Activated CD8-positive, alpha-beta T cell treated with anti-CD3 and anti-CD28 coated beads, Interleukin-2, amount 10 ng/mL, durations not matched to agents 7 days and 5 days (primary cell): Measurements from ENCODE around the gene FRG2C. TPM values are rescaled to one million over a fixed set of nuclear protein-coding genes. Genes with fewer than 3 reads are reported as not detected.
"Not testable (repeated sequence)": the region's sequence is repeated elsewhere in the genome, so short reads cannot be mapped to it uniquely, and the experiment has no call there.

Source experiments
- ATAC-seq: fragments of 150-1000 bp; cut with Tn5 transposase; one replicate; pipeline ENCODE4 v1.10.0; 2021; ENCODE audit warnings: moderate library complexity
- CTCF ChIA-PET: fragments of 350-600 bp; sonication (Branson Sonifier 250); formaldehyde crosslinking; loops from one replicate; lab custom pipeline; 2021; ENCODE audit warnings: antibody characterized with exemption; lab: Charles Lee
- POLR2A ChIA-PET: fragments of 350-600 bp; sonication (Branson Sonifier 250); formaldehyde crosslinking; loops from one replicate; lab custom pipeline; 2021; ENCODE audit warnings: antibody characterized with exemption; lab: Charles Lee
- DNase-seq: peaks from one replicate; pipeline ENCODE4 v3.0.0-alpha.2; 2020
- H3K27ac Mint-ChIP-seq: one replicate; pipeline ENCODE4 v1.8.0; 2021; ENCODE audit warnings: mild to moderate bottlenecking, mixed read lengths
- H3K27me3 Mint-ChIP-seq: one replicate; pipeline ENCODE4 v1.8.0; 2021; ENCODE audit warnings: low read depth, mixed read lengths
- H3K36me3 Mint-ChIP-seq: one replicate; pipeline ENCODE4 v1.8.0; 2021; ENCODE audit warnings: low read depth, mixed read lengths
- H3K4me1 Mint-ChIP-seq: one replicate; pipeline ENCODE4 v1.8.0; 2021; ENCODE audit warnings: low read depth, mixed read lengths
- H3K4me3 Mint-ChIP-seq: one replicate; pipeline ENCODE4 v1.8.0; 2021; ENCODE audit warnings: mild to moderate bottlenecking, mixed read lengths
- H3K9me3 Mint-ChIP-seq: one replicate; pipeline ENCODE4 v1.8.0; 2022; ENCODE audit warnings: mixed read lengths; ENCODE audit not compliant: insufficient read depth
- microRNA-seq: library from miRNA; unstranded; fragments of <30 nt; microRNA quantifications from one replicate; pipeline ENCODE4 v1.2.0, GENCODE V29; 2022
- total RNA-seq, 2 experiments: library from RNA; stranded (reverse); gene quantifications; one replicate each; pipeline ENCODE4 v1.2.3, GENCODE V29; 2021

FRG2C gene
- total RNA-seq, 2 experiments from 2014 or later: not detected

DNA sequence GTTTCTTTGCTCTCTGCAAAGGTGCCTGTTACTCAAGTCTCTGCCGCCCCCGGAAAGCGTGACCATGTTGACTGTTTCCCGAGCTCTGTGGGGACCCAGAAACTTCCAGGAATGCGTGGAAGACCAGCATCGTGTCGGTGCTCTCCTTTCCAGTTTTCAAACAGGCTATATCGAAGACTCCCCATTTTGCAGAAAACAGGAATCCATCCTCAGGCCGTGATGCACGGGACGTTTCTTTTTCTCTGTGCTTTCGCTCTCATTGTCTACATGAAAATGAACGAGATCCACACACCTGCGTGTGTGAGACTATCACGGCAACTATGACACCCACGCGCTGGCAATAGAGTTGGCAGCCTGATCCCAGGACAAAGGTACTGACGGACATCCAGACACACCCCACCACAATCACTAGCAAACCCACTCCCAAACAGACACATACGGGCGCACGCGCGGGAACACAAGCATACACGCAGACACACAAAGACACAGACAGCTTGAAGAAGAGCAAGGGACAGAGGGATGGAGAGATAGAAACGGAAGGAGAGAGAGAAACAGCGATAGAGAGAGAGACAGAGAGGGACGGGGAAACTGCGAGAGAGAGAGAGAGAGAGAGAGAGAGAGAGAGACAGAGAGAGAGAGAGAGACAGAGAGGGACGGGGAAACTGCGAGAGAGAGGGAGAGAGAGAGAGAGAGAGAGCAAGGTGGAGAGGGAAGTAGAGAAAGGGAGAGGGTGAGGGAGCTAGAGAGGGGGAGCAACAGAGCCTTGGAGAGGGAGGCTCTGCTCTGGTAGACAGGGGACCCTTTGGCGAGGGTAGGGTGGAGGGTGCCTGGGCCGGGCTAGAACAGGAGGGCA, 7.4 kb downstream of the FRG2C start:
- peak overlapping the region; percentile 27 for H3K27ac Mint-ChIP-seq
- ATAC-seq, DNase-seq, POLR2A ChIA-PET, CTCF ChIA-PET, H3K4me1 Mint-ChIP-seq: not testable (repeated sequence)
- H3K36me3 Mint-ChIP-seq: peaks cover 20% of the 10 kb centered on the region
- peaks cover 38% of the 10 kb centered on the region for H3K9me3 Mint-ChIP-seq
- peaks cover 35% of the 10 kb centered on the region for H3K27me3 Mint-ChIP-seq
- peak overlapping the region; percentile 9 for H3K4me3 Mint-ChIP-seq

DNA sequence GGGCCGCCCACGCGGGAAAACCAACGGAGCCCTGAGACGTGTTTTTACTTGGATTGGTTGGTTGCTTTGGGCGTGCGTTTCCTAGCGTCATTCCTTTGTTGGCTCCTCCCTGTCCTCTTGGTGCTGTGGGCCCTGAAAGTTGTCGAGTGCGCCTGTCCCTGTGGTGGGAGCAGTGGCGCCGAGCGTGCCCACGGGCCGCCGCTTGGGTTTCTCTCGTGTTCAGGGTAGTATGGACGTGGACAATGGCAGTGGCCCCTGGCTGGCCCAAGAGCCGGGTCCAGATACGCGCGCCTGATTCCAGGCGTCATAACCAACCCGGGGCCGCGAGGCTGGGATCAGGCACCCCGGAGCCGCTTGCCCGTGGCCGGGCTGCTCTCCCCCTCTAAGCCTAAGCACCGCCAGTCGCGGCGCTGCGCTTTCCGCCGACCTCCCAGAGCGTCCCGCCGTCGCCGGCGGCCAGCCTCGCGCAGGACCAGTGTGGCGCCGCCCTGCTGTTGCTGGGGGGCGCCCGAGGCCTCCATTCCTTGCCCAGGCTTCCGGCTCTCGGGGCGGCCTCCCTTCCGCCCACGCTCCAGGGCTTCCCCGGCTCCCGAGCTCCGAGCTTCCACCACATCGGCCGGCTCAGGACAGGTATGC, 8.1 kb downstream of the FRG2C start:
- POLR2A ChIA-PET, H3K4me1 Mint-ChIP-seq, H3K4me3 Mint-ChIP-seq, H3K27ac Mint-ChIP-seq, CTCF ChIA-PET, DNase-seq, ATAC-seq: not testable (repeated sequence)
- Mint-ChIP-seq H3K36me3 (peaks cover 20% of the 10 kb centered on the region), H3K27me3 (peaks cover 35% of the 10 kb centered on the region), H3K9me3 (peaks cover 36% of the 10 kb centered on the region)

DNA sequence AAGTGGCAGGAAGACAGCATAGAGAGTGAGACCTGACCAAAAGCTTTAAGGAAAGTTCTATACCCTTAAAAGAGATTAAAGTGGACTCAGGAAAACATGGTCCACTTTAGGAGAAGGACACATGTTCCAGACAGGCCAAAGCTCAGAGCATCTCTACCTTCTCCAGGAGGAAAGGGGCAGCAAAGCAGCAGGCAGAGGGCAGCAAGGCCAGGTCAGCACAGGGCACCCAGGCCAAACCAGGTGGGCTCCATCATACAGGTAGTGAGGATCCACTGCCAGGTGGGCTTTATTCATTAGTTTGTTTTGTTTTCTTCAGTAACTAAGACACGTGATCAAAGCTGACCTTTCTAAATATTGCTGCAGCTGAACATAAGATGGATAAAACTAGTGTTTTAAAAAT, 19.8 kb downstream of the FRG2C start:
- H3K36me3 Mint-ChIP-seq, DNase-seq, ATAC-seq, H3K4me1 Mint-ChIP-seq, H3K27me3 Mint-ChIP-seq, H3K4me3 Mint-ChIP-seq, H3K27ac Mint-ChIP-seq, POLR2A ChIA-PET, CTCF ChIA-PET: not testable (repeated sequence)
- H3K9me3 Mint-ChIP-seq: peaks cover 13% of the 10 kb centered on the region

DNA sequence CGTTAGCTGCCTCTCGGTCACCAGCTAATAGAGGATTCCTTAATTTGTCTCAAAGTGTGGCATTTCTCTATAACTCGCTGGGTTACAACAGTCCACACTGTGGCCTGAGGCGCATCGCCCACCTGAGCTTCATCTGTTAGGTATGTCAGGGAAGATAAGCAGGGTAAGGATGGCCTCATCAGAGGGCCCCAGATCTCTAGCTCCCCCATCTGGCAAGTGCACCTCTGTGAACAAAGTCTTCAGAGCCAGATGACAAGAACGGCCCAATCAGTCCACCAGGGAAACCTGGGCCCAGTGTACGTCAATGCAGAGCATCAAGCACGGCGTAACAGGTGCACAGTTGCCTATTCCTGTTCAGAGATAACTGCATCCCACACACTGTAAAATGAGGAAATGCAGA, 23.2 kb downstream of the FRG2C start:
- H3K36me3 Mint-ChIP-seq: no peaks in the 10 kb centered on the region
- H3K27me3 Mint-ChIP-seq: no peaks in the 10 kb centered on the region
- no peak overlapping the region for H3K4me3 Mint-ChIP-seq
- H3K27ac Mint-ChIP-seq: no peak overlapping the region
- H3K4me1 Mint-ChIP-seq: no peaks in the 10 kb centered on the region
- no peak for DNase-seq
- peaks cover 20% of the 10 kb centered on the region for H3K9me3 Mint-ChIP-seq
- no peak for ATAC-seq
- CTCF ChIA-PET: no interaction called here
- POLR2A ChIA-PET: no interaction called here

DNA sequence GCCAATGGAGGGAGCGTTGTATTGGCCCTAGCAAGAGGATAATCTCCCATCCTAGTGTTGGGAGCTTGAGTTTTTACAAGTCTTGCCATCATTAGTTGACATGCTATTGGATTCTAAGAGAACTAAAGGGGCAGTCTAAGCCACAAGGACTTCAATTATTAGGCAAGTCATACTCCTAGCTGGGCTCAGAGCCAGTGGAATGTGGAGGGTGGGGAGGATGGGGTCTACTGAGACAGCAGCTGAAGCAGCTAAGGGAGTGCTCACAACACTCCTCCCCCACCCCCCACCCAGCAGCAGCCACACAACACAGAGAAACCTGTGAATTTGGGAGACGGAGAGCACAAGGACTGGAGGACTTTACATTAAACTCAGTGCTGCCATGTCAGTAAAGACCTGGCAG, 27.9 kb downstream of the FRG2C start:
- H3K4me1 Mint-ChIP-seq: no peaks in the 10 kb centered on the region
- ChIA-PET POLR2A (no interaction called here), CTCF (no interaction called here)
- H3K9me3 Mint-ChIP-seq: peaks cover 10% of the 10 kb centered on the region
- H3K27me3 Mint-ChIP-seq: no peaks in the 10 kb centered on the region
- H3K27ac Mint-ChIP-seq: no peak overlapping the region
- no peak overlapping the region for H3K4me3 Mint-ChIP-seq
- DNase-seq: no peak
- ATAC-seq: no peak
- H3K36me3 Mint-ChIP-seq: no peaks in the 10 kb centered on the region

Small RNAs within 50 kb of the gene (microRNA-seq; reads per million reads assigned to microRNA genes)
- gene MIR1324: not detected

Other genes with a start within 250 kb of the FRG2C start
- gene ZNF717, start 121.2 kb downstream of the FRG2C start, total RNA-seq: 10 to 100 TPM; 10.7 to 13.3 TPM